Stimulated activated CD8-positive, alpha-beta memory T cell treated with anti-CD3 and anti-CD28 coated beads, Interleukin-12 subunit alpha, Interleukin-12 subunit beta, amount 100 ng/mL, for 24 hours (primary cell): ENCODE results near the gene ZCCHC18.
"Not testable (repeated sequence)": the region's sequence is repeated elsewhere in the genome, so short reads cannot be mapped to it uniquely, and the experiment has no call there.

Source experiments
- DNase-seq: peaks from one replicate; pipeline ENCODE4 v3.0.0-alpha.2; 2020; ENCODE audit errors: extremely low read depth

ZCCHC18 gene

DNA sequence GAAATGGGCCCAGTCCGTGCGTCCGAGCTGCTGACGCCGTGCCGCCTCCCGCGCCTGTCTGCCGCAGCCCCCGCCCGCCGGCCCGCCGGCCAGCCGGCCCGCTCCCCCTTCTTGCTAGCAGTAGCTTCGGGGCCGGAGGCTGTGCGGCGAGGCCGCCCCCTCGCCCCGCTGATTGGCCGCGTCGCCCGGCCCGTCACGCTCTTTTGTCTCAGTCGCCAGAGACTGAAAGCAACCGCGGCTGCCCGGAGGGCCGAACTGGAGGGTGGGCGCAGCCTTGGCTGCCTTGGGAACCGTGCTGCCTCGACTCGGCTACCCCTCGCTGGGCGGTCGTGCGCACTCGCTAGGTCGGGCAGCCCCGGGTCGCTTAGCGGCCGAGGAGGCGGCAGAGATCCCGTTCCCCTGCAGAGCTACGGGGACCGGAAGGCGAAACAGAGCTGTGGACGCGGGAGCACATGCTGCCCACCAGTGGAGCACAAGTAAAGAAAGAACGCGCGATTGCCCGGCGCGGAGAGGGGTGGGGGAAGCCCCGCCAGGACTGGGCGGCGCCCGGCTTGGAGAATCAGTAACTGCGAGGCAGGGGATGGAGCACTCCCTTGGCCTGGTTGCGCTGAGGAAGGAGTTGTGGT, at the start of gene ZCCHC18:
Gene ZCCHC18, plus strand, starts transcription at position 198 of the 626 bp plus-strand sequence. CDS start 1,589 bp downstream, outside the sequence.
- DNase-seq, result no peak

DNA sequence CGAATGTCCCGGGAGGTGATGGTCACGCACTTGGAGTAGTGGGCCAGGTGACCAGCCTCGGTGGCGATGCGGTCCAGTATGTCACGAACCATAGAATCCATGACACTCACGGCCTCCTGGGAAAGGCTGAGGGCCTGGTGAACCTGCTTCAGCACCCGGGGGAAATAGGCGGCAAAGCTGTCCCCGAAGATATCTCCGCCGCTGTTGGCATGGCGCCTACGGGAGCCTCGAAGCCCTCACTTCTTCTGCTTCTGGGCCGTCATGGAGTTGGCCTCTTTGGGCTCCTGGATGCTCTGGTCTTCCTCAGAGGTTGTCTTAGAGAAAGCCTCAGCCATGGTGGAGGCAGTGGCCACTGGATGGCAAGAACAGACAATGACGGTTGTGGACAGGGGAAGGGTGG, 49.7 kb upstream of the ZCCHC18 start:
- not testable (repeated sequence) for DNase-seq

DNA sequence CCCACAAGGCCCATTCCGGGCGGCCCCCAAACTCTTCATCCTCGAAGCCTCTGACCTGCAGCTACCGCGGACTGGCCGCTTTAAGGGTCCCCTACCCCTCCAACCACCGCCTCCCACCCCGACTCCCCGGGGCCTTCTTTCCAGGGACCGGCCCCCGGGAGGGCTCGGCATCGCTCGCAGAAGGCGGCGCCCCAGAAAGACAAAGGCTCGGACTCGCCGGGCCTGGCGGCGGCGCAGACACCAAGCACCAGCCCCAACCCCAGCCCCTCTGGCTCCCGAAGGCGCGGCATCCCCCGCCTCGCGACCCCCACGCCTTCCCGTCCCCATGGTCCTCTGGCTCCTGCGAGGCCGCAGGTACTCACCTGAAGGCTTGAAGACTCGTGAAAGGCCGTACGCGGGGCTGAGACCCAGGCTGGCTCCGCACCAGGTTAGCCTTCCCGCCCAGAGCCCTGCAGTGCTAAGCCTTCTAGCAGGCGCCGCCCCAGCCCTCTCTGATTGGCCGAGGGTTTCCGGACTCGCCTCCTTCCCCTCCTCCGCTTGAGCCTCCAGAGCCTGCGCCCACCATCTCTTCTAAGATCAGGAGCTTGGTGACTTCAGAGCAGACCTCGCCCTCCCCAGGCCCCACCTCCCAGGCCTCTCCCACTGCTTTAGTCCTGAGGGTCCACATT, 36.4 kb upstream of the ZCCHC18 start, which contains the start of gene TMSB15C:
Gene TMSB15C, minus strand, starts transcription at position 459 of the 668 bp plus-strand sequence.
- DNase-seq, result not testable (repeated sequence)

GRCh38 chrX:104077854-104078253, 34.5 kb upstream of the ZCCHC18 start:
- not testable (repeated sequence) for DNase-seq

GRCh38 chrX:104084063-104084462, 28.3 kb upstream of the ZCCHC18 start:
- DNase-seq, result no peak

- no peak for DNase-seq
Observed at GRCh38 chrX:104084534-104085277, 27.6 kb upstream of the ZCCHC18 start.

- DNase-seq, result no peak
Observed at GRCh38 chrX:104085477-104085876, 26.8 kb upstream of the ZCCHC18 start.

- DNase-seq, result no peak
Observed at GRCh38 chrX:104085919-104086318, 26.4 kb upstream of the ZCCHC18 start.

- DNase-seq, result no peak
Observed at GRCh38 chrX:104098151-104098808, 14.0 kb upstream of the ZCCHC18 start.

- no peak for DNase-seq
Observed at GRCh38 chrX:104098919-104099318, 13.4 kb upstream of the ZCCHC18 start.

DNA sequence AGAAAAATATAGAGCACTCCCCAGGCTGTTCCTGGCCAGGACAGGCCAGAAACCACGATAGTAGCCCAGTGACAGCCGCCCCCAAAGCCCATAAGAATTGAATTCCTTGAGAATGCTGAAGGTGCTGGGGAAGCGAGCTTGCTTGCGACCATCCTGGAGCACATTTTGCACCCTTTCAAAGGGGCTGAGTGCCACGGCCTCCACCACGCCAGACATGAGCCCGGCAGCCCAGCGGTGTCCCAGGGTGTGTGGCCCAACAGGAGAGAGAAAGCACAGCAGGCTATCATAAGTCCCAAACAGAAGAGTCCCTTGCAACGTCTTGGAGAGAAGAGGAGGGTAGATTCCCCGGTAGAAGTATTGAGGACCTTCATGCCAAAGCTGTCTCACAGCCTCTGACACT, 7.6 kb upstream of the ZCCHC18 start:
- DNase-seq, result no peak

DNA sequence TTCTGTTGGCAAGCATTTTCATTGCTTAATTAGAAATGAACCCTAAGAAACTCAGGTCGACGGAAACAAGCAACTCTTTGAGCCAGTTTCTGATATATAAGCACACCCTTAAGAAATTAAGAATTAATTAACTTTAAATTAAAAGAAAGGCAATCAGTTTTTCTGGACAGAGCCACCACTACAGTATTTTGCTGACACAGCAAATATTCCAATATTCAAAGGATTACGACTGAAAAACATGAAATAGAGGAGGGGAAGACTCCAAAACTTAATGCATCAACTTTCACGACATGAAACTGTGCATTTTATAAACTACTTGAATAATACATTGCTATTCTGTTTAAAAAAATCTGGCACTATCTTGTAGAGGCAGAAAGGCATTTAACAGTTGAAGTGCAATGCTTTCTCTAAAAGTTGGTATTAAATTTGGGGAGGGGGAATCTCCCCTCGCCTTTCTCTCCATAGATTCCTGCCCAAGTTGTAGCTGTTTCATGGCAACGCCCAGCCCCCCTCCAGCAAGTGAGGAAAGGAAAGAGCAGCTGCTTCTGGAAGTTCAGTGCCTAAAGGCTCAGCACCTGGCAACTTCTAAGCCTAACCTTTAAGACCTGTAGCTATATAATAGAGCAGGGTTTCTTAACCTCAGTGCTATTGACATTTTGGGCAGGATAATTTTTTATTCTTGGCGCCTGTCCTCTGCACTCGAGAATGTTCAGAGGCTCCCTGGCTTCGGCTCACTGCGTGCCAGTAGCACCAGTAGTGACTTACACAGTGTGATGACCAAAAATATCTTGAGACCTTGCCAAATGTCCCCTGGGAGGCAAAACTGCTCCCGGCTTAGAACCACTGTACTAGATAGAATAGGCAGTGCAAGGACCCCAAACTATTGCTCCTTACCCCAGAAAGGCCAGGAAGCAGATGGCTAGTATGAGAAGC, 6.7 kb upstream of the ZCCHC18 start:
- no peak for DNase-seq

GRCh38 chrX:104108955-104109354, 3.4 kb upstream of the ZCCHC18 start:
- DNase-seq, result no peak

GRCh38 chrX:104110491-104111240, 1.7 kb upstream of the ZCCHC18 start:
- not testable (repeated sequence) for DNase-seq

- DNase-seq, result no peak
Observed at GRCh38 chrX:104113222-104113965, 1.1 kb downstream of the ZCCHC18 start.

- no peak for DNase-seq
Observed at GRCh38 chrX:104117759-104118158, 5.4 kb downstream of the ZCCHC18 start.

DNA sequence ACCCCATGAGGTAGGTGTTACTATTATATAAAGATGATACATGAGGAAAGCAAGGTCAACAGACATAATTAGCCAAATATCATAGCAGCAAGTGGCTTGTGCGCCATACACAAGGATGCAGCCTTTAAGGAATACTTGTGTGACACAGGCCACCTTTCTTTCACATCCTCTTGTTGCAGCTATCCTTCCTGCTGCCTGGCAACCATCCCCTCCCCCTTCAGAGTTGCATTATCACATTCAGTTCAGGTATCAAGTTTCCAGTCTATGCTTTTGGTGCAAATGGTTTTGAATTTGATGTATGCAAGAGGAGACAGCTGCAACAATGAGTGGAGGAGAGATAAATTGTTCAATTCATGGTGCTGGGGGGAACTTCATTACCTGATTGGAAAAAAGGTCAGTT, 6.4 kb downstream of the ZCCHC18 start:
- DNase-seq, result no peak

DNA sequence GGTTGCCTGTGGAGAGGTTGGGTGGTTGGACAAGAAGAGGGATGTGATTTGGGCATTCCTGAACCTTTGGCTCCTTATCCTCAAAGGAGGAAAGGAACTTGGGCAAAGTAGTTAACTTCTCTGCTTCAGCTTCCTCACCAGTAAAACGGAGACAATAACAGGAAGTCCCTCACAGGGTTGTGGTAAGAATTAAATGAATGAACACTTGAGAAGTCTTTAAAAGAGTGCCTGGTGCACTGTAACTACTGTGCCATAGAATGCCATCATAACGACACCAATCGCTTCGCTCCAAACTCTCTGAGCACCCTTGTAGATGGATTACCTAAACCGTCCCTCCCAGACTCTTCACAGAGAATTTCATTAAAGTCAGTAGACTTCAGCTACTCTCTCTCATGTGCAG, 10.5 kb downstream of the ZCCHC18 start:
- no peak for DNase-seq

DNA sequence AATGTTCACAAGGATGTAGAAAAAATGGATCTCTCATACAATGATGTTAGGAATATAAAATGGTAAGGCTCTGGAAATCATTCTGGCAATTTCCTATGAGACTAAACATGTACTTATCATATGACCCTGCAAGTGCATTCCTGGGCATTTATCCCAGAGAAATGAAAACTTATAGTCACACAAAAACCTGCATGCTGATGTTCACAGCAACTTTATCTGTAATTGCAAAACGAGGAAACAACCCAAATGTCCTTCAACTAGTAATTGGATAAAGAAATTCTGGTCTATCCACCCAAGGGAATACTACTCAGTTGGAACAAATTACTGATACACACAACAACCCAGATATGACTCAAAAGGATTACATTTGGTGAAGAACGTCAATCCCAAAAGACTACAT, 14.5 kb downstream of the ZCCHC18 start:
- no peak for DNase-seq

GRCh38 chrX:104130808-104131207, 18.5 kb downstream of the ZCCHC18 start:
- DNase-seq, result no peak
